HepG2 (cell line): ENCODE results near the gene CHIC2.

Source experiments
- GATAD1 ChIP-seq: IDR thresholded peaks from 2 replicates; pipeline ENCODE4 v1.6.1; 2016; ENCODE audit warnings: missing genetic modification reagents, missing compliant biosample characterization
- JUN ChIP-seq: sonication (generic); formaldehyde crosslinking; IDR thresholded peaks from 2 replicates; pipeline ENCODE4 v1.4.0; 2020; ENCODE audit warnings: mild to moderate bottlenecking, missing genetic modification reagents
- KIAA2018 ChIP-seq: sonication (generic); formaldehyde crosslinking; IDR thresholded peaks from 2 replicates; pipeline ENCODE4 v1.5.0; 2020; ENCODE audit warnings: mild to moderate bottlenecking, missing genetic modification reagents, borderline replicate concordance
- POLR2AphosphoS5 ChIP-seq: IDR thresholded peaks from 2 replicates; pipeline ENCODE4 v1.6.1; 2012; ENCODE audit warnings: low read depth, low read length
- REST ChIP-seq, 2 experiments: IDR thresholded peaks; 2 replicates each; pipeline ENCODE4 v1.6.1; 2011 to 2012; ENCODE audit warnings: low read length in 2 of 2, borderline replicate concordance in 1 of 2, low read depth in 1 of 2, mild to moderate bottlenecking in 1 of 2, moderate library complexity in 1 of 2
- TAF1 ChIP-seq: sonication (generic); formaldehyde crosslinking; IDR thresholded peaks from 2 replicates; pipeline ENCODE4 v1.4.0; 2020; ENCODE audit warnings: missing genetic modification reagents

- TF ChIP-seq POLR2AphosphoS5, result no peak
- TF ChIP-seq JUN (CRISPR knock-in tag), result no peak
- no peak for TF ChIP-seq GATAD1 (CRISPR knock-in tag)
- TF ChIP-seq REST (IDR thresholded peaks at IDR 0.05; ENCODE audit: borderline replicate concordance in 1 of 2, low read depth in 1 of 2, low read length in 2 of 2), result no peak
- no peak for TF ChIP-seq KIAA2018 (CRISPR knock-in tag)
- no peak for TF ChIP-seq TAF1 (CRISPR knock-in tag)
Measured at GRCh38 chr4:54089875-54090274, 25.5 kb upstream of the CHIC2 start.
